Stimulated activated CD8-positive, alpha-beta memory T cell treated with anti-CD3 and anti-CD28 coated beads, Interleukin-12 subunit alpha, Interleukin-12 subunit beta, amount 100 ng/mL, for 24 hours (primary cell): ENCODE measurements around the gene AFG3L2.

Experiments used
- DNase-seq: peaks from one replicate; pipeline ENCODE4 v3.0.0-alpha.2; 2020; ENCODE audit errors: extremely low read depth

AFG3L2 gene

DNA sequence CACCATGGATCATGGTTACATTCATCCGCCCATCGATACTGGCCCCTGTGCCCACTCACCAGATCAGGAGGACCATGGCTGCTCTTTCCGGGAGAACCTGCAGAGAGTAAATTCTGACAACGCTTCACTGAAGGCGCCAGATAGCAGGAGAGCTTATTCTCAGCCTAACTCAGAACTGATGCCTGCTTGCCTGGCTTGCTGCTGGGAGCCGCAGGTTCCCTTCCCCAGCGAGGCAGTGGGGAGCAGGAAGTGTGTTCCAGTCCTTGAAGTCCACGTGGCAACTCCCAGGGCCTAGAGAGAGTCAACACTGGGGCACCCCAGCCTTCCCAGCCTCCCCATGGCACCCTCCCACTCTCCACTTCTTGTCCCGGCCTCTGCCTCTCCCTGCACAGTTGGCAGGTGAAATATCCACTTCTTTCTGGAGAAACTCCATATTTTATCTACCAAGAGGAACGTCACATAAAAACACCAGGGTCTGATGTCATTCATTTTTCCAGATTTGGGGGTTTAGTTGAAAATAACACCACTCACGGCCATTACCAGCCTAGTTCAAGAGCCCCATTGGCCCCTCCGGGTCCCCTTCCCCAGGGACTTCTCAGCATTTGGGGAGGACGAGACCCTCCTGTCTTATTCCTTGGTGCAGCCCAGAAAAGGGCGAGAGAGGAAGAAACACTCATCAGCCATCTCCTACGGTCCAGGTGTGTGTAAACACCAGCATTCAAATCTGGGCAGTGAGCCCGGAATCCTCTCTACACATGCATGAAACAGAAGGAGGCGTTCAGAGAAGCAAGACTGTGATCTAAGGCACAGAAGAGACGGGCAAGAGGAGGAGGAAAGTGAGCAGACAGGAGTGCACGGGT is 72.4 kb downstream of the AFG3L2 start:
- DNase-seq: no peak

DNA sequence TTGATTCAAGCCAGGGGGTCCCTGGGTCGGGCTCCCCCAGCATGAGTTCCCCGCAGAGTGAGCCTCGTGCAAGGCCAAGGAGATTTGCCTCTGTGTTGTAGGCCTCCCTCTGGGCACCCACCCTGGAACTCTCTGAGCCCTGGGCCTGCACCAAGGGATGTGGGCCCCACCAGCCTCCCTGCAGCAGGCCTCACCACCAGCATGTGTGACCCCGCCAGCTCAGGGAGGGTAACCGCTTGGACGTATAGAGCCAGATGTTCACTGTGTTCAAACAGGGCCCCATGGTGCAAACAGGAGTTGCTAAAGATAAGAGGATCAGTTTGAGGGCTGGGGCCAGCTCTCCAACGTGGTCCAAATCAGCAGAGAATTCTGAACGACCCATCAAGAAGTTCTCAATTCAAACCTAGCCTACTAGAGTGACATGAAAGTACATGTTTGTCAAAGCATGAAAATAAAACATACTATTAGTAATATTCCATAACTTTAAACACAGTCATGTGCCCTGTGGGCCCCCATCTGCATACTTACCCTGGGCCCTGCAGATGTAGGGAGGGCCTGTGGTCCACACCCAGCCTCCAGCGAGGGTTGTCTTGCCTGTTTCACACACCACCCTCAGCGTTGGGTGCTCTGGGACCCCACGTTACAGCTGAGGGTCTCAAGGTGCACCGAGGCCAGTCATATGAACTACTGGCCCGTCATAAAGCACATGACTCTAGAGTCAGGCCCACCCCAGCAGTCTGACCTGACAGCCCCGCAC is 74.5 kb downstream of the AFG3L2 start:
- DNase-seq: no peak

DNA sequence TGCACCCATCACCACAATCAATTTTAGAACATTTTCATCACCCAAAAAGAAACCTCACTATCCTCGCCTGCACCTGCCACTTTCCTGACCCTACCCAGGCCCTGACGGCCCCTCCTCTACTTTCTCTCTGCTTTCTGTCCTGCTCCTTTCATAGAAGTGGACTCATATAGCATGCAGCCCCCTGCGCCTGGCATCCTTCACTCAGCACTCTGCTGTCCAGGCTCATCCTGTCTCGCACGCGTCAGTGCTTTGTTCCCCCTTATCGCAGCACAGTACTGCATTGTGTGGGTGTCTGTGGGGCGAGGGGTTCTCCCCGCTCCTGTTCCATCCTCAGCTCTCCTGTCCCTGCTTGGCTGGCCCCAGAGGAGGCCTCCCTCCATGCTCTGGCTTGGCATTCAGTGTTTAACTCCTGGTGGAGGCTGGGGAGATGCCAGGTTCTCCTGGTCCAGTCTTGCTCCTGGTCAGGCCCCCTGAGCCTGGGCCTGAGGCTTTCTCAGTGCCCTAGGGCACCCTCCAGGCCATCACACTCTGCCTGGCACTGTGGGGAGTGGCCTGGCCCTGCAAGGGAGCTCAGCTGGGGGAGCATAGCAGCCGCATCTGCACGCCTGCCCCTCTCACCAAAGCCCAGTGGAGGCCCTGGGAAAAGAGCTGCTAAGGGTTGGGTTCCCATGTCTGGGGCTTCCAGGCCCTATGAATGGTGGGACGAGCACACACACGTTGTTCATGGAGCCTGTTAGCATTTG is 75.6 kb downstream of the AFG3L2 start:
- no peak for DNase-seq

DNA sequence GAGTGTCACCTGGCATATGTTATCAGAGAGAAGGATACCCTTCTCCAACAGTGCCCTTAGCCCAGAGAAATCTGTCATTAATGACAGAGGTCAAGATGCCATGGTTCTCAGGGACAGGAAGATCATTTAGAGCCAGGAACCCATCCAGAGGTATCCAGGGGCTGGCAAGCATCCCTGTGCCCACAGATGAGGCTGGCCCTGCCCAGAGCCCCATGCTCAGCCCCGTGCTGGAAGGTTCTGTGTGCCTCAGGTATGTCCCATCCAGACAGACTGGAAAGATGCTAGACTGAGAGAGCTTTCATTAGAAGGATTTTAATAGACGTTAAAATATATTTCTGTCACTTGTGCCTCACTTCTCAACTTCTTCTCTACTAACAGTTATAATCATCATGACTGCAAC is 77.2 kb downstream of the AFG3L2 start:
- no peak for DNase-seq

DNA sequence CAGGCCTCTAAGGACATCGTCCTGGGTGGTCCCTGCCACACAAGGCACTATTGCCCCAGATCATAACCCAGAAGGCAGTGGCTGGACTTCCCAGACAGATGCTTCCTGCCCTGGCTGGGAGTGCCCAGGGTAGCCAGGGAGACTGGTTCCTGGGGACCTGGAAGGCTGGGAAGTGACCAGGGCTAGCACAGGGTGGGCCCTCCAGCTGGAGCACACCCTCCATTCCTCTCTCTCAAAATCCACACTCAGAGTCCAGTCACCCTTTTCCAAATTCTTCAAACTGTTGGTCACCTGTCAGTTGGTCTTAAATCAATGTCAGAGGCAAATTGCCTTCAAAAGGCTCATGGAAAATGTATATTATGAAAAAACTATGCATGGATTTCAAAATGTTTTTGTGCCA is 80.6 kb downstream of the AFG3L2 start:
- no peak for DNase-seq

DNA sequence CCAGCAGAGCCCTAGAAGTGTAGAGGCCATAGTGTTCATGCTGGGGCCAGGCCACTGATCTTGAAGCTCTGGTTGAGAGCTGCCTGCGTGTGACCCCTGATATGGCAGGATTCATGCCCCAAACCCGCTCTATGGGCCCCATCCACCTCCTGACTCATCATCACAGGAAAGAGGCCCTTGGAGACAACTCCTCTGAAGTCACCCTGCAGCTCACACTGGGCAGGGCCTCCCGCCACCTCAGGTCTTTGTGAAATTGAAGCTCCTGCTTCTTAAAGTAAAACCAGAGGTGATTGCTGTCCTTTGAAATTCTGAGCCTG is 81.0 kb downstream of the AFG3L2 start:
- DNase-seq: no peak

DNA sequence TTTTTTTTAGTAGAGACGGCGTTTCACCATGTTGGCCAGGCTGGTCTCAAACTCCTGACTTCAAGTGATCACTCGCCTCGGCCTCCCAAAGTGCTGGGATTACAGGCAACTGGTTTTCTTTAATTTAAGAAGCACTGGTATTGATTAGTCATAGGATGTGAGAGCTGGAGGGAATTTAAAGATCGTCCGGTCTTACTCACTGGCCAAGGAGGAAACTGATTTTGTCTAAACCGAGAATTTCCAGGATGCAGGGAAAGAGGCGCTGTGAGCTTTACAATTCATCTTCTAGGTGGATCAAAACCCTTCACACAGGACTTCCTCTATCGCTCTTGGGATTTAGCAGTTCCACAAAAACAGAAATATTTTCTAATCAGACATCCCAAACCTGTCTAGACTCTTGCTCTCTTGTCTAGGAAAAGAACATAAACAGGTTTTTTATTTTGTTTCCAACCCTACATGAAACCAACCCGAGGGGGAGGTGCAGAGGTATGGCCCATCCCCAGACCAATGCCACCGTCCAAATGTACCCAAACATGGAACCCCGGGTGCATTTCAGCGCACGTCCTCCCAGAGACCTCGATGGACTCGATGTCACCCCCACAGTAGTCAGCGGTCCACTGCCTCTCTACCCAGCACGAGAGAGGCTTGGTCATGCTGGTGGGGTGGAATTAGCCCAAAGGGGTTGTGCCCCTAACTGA is 81.5 kb downstream of the AFG3L2 start:
- DNase-seq: no peak

DNA sequence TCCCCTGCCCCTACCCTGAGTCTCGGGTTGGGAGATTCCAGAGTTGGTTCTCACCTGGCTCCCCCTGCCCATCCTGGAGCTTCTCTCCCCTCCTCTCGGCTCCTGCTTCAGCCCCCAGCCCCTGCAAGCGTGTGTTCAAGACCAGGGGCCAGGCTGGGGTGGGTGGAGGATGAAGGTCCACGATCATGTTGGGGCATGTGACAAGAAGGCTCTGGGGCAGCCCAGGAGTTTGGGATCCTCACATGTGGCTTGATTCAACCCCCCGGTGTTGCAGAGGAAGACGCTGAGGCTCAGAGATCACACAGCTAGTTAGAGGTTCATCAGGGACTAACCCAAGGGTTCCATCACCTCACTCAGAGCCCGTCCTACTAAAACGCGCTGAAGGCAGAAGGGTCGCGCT is 83.2 kb downstream of the AFG3L2 start:
- no peak for DNase-seq

DNA sequence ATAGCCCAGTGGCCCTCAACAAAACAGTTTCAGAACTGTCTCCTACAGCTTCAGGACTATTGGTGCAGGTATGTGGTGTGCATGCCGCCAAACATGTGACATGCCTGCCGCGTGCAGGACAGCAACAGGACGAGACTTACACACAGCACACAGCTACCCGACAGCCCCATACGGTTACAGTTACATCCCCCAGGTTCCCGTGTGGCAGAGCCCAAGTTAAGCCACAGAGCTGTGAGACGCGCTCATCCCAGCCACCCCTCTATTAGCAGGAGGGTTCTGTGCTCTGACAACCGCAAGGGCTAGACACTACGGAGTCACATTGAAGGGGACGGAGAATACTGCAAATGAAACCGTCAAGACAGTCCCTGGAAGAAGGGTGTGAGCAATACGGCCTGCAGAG is 85.3 kb downstream of the AFG3L2 start:
- DNase-seq: no peak

DNA sequence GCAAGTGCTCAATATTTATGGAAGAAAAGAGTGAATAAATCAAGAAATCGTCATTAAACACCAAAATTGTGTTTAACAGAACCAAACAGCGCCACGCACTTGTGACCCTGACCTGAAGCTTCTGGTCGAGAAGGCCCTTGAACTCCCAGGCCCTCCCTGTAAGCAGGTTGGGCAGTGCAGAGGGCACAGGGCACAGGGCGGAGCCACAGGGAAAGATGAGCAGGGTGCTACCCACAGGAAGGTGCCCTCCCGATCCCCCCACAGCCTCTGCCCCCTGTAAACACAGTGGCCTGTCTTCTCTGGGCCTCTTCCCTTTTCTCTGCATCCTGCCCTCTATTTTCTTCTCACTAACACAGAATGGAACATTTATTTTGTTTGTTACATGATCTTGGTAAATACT is 85.9 kb downstream of the AFG3L2 start:
- DNase-seq: no peak

DNA sequence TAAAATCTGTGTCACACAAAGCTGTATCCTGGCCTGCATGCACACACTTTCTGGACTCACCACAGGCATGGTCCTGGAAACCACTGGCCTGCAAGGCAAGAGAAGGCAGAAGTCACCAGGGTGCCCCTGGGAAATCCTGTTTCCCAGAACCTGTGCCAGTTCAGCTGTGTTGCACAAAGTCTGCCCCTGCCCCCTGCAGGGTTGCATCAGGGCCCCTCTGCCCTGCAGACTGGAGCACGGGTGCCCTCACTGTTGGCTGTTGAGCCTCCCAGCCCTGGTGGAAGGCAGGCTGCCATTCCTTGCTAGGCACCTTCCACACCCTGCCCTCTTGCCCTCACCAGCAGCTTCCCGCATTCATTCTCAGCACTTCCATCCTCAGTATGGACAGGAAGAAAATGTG is 86.9 kb downstream of the AFG3L2 start:
- DNase-seq: no peak

DNA sequence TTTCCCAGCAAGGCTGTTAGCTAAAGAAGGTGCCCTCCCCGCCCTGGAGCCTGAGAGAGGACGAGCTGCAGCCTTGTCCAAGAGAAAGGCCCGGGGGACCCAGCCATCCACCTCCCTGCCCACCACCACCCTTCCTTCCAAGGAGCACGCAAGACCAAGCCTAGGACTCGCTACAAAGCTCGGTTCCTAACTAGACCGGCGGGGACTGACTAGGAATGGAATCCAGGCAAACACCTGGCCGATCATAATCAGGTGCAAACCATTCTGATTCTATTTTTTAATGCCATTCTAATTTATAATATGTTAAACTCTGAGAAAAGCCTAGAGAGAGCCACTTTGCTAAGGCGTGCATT is 88.6 kb downstream of the AFG3L2 start:
- no peak for DNase-seq

DNA sequence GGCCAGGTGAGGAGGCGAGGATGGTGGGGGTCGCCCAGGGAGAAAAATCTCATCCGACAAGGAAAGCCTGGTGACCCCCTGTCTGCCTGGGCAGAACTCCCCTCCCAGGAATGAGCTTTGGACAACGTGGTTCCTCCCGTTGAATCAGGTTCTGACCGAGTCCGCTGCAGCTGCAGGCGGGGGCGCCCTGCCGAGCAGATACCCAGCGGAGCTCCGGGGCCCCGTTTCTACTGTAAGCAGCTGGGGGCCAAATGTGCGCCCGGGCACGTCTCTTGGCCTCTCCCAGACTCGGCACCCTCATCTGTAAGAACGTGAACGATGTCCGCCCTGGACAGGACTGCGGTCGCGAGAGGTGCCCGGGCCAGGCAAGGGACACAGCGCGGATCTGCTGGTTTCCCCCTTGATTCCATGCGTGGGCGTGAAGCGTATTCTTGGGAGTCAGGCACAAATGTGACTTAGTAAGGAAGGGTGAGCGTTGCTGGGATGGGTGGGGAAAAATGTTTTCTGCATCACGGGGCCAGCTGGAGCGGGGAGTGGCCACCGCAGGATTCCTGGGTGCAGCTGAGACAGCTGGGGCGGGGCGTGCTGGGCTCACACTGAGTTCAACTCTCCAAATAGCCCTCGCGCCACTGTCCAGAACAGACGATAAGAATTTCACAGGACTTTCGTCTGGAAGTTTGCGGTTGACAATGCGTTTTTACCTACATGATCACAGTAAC is 89.2 kb downstream of the AFG3L2 start:
- no peak for DNase-seq

DNA sequence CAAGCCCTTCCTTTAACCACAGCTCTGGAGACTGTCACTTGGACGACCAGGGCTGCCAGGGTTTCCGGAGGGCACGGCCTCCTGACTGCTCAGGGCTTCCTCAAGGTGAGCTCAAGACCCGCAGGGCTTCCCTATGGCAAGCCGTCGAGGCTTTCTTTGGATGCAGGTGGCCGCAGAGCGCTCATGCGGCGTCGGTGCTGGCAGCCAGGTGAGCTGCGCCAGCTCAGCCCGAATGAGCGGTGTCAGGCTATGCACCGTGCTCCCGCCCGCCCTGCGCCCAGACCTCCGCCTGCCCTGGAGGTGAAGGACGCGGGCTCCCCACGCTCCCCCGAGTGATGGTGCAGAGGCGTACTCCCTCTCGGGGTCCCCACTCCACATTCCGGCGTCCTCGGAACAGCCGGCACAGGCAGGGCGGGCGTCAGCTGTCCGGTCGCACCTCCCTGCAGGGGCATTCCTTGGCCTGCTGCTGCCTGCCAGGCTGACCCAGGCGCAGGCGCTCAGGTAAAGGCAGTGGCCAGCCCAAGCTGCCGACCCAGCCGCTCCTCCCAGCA is 89.8 kb downstream of the AFG3L2 start:
- no peak for DNase-seq

DNA sequence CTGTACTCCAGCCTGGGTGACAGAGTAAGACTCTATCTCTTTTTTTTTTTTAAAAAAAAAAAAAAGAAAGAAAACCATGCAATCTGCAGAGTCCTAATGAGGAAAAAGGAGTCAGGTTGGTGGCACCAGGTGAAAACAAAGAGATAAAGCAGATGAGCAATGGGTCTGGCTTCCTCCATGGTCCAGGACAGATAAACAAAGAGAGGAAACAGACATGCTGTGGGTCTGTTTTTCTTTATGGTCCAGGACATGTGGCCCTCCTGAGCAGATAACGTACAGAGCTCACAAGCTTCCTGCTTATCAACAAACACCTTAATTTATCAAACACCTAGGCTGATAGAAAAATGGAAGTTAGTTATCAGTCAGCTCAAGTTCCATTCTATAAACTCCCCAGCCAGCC is 93.4 kb downstream of the AFG3L2 start:
- DNase-seq: no peak

DNA sequence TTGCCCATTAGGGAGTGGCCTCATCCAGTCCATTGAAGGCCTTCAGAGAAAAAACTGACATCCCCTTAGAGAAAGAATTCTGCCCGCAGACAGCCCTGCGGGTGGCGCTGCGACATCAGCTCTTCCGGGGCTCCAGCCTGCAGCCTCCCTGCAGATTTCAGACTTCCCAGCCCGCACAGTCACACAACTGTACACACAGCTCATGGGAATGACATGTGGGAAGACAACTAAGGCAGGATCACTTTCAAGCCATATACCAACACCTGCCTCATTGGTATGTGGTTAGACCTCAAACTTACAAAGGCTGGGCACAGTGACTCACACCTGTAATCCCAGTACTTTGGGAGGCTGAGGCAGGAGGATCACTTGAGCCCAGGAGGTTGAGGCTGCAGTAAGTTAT is 93.8 kb downstream of the AFG3L2 start:
- no peak for DNase-seq

DNA sequence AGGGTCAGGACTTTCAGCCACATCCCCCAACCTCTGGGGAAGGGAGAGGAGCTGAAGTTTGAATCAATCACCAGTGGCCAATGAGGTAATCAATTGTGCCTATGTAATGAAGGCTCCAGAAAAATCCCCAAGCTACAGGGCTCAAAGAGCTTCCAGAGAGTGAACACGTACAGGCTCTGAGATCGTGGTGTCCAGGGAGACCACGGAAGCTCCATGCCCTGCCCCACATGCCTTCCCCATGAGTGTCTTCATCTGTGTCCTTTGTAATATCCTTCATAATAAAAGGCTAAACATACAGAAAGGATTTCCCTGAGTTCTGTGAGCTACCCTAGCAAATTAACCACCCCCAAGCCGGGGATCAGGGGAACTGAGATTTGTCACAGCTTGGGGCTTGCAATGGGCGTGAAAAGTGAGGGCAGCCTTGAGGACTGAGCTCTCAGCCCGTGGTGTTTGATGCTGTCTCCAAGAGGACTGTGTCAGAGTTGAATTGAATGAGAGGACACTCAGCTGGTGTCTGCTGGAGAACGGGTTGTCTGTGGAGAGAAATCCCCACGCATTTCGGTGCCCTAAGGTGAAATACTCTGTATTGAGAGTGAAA is 94.5 kb downstream of the AFG3L2 start:
- no peak for DNase-seq

DNA sequence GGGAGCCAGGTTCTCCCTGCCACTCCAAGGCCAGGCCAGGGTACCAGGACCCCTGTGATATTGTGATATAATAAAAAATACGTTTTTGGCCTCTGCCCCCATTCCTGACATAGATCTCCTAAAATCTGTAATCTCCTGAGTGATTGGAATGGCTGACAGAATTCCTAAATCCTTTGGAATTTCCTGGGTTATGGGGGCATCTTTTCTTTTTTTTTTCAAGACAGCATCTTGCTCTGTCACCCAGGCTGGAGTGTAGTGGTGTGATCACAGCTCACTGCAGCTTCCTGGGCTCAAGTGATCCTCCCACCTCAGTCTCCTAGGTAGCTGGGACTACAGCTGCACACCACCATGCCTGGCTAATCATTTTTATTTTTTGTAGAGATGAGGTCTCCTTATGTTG is 95.2 kb downstream of the AFG3L2 start:
- DNase-seq: no peak

DNA sequence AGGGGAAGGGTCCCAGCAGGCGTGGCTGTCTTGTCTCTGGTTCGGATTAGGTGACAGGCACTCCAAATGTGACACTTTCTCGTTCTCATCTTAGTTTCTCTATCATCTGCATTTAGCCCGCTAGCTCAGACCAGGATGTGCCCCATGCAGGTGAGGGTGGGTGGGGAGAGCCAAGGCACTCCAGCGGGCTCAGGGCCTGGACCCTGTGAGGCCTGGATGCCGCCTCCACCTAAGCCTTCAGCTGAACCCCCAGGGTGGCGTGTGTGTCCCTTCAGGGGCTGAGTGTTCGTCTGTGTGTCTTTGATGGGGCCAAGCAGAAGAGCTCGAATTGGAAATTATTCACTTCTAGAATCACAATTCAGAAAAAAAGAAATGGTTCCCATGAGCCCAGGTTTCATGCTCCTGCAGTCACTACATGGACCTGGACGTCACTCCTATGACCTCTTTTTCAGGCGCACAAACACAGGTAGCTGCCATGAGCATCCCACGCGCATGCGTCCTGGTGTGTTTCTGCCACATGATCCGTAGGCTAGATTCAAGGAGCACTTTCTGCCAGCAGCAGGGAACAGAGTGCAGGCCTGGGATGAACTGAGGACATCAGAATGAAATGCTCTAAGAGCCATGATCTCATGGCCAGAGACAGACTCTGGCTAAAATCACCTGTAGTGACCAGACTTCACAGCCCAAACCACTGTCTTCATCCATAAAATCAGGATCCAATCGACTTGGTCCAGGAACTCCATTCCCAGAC is 97.1 kb downstream of the AFG3L2 start:
- no peak for DNase-seq
